T1000 (cell line): ENCODE results near the gene INPP5K.
"Not testable (repeated sequence)": the region's sequence is repeated elsewhere in the genome, so short reads cannot be mapped to it uniquely, and the experiment has no call there.

ENCODE experiments used
- DNase-seq: peaks from one replicate; lab custom pipeline; 2025; ENCODE audit warnings: mixed read lengths; lab: John Stamatoyannopoulos, UW

INPP5K gene

GRCh38 chr17:1546292-1546922, 30.0 kb upstream of the INPP5K start:
- DNase-seq, result no peak

- no peak for DNase-seq
Observed at GRCh38 chr17:1545618-1546017, 29.2 kb upstream of the INPP5K start.

- DNase-seq, result no peak
Observed at GRCh38 chr17:1542316-1542715, 25.9 kb upstream of the INPP5K start.

- DNase-seq, result no peak
Observed at GRCh38 chr17:1541367-1541904, 25.0 kb upstream of the INPP5K start.

GRCh38 chr17:1539811-1540210, 23.4 kb upstream of the INPP5K start:
- no peak for DNase-seq

- DNase-seq, result no peak
Observed at GRCh38 chr17:1535737-1536136, 19.3 kb upstream of the INPP5K start.

GRCh38 chr17:1533661-1534325, 17.4 kb upstream of the INPP5K start:
- no peak for DNase-seq

GRCh38 chr17:1532836-1533602, 16.6 kb upstream of the INPP5K start:
- no peak for DNase-seq

- no peak for DNase-seq
Observed at GRCh38 chr17:1529863-1530262, 13.5 kb upstream of the INPP5K start.

GRCh38 chr17:1526876-1527275, 10.5 kb upstream of the INPP5K start:
- DNase-seq, result not testable (repeated sequence)

- DNase-seq, result no peak
Observed at GRCh38 chr17:1522626-1523025, 6.2 kb upstream of the INPP5K start.

GRCh38 chr17:1521086-1521640, 4.8 kb upstream of the INPP5K start:
- no peak for DNase-seq

GRCh38 chr17:1519678-1520077, 3.3 kb upstream of the INPP5K start:
- DNase-seq, result no peak

GRCh38 chr17:1518410-1518809, 2.0 kb upstream of the INPP5K start:
- no peak for DNase-seq

- DNase-seq, result peak; percentile 20
Observed at GRCh38 chr17:1515640-1516387, 598 bp downstream of the INPP5K start.

GRCh38 chr17:1512351-1512750, 4.1 kb downstream of the INPP5K start:
- DNase-seq, result no peak

GRCh38 chr17:1511756-1512321, 4.6 kb downstream of the INPP5K start:
- no peak for DNase-seq

- DNase-seq, result no peak
Observed at GRCh38 chr17:1511290-1511689, 5.1 kb downstream of the INPP5K start.

GRCh38 chr17:1509290-1509881, 7.0 kb downstream of the INPP5K start:
- DNase-seq, result no peak

GRCh38 chr17:1508709-1509108, 7.7 kb downstream of the INPP5K start:
- not testable (repeated sequence) for DNase-seq

GRCh38 chr17:1506649-1507267, 9.7 kb downstream of the INPP5K start:
- no peak for DNase-seq
